Liver (tissue), 3 donors: ENCODE results near the gene PNN.

Source experiments
- HNF4G ChIP-seq: IDR thresholded peaks from 2 replicates; pipeline ENCODE4 v1.6.1; 2016; ENCODE audit warnings: antibody characterized with exemption
- JUND ChIP-seq, 2 donors: IDR thresholded peaks; 2 replicates each; pipeline ENCODE4 v1.6.1; 2016; ENCODE audit warnings: antibody characterized with exemption in 2 of 2
- REST ChIP-seq: IDR thresholded peaks from 2 replicates; pipeline ENCODE4 v1.6.1; 2016; ENCODE audit warnings: antibody characterized with exemption, mild to moderate bottlenecking
- RXRA ChIP-seq, 2 donors: IDR thresholded peaks; 2 replicates each; pipeline ENCODE4 v1.6.1; 2017 to 2018; ENCODE audit warnings: antibody characterized with exemption in 2 of 2, mild to moderate bottlenecking in 1 of 2
- TAF1 ChIP-seq: conservative IDR thresholded peaks from 2 replicates; pipeline ENCODE4 v1.6.1; 2016; ENCODE audit warnings: antibody characterized with exemption, mild to moderate bottlenecking
- YY1 ChIP-seq: IDR thresholded peaks from 2 replicates; pipeline ENCODE4 v1.6.1; 2016; ENCODE audit warnings: antibody characterized with exemption, mild to moderate bottlenecking
- TF ChIP-seq, protein P1 (sequence below): fragments of 150-350 bp; IDR thresholded peaks from 2 replicates; pipeline ENCODE4 v1.5.1; 2017; ENCODE audit warnings: improper control_type of control experiment, low read depth, low read length; ENCODE audit not compliant: missing input control
- TF ChIP-seq, protein P2 (sequence below): IDR thresholded peaks from 2 replicates; pipeline ENCODE4 v1.6.1; 2016; ENCODE audit warnings: antibody characterized with exemption
- TF ChIP-seq, protein P3 (sequence below): IDR thresholded peaks from 2 replicates; pipeline ENCODE4 v1.6.1; 2016; ENCODE audit warnings: antibody characterized with exemption
- donor health status: healthy.
- donor health status: healthy.

- TF ChIP-seq YY1, result no peak
- TF ChIP-seq, protein P1, sequence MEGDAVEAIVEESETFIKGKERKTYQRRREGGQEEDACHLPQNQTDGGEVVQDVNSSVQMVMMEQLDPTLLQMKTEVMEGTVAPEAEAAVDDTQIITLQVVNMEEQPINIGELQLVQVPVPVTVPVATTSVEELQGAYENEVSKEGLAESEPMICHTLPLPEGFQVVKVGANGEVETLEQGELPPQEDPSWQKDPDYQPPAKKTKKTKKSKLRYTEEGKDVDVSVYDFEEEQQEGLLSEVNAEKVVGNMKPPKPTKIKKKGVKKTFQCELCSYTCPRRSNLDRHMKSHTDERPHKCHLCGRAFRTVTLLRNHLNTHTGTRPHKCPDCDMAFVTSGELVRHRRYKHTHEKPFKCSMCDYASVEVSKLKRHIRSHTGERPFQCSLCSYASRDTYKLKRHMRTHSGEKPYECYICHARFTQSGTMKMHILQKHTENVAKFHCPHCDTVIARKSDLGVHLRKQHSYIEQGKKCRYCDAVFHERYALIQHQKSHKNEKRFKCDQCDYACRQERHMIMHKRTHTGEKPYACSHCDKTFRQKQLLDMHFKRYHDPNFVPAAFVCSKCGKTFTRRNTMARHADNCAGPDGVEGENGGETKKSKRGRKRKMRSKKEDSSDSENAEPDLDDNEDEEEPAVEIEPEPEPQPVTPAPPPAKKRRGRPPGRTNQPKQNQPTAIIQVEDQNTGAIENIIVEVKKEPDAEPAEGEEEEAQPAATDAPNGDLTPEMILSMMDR, result no peak
- TF ChIP-seq, protein P2, sequence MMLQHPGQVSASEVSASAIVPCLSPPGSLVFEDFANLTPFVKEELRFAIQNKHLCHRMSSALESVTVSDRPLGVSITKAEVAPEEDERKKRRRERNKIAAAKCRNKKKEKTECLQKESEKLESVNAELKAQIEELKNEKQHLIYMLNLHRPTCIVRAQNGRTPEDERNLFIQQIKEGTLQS, result no peak
- TF ChIP-seq, protein P3, sequence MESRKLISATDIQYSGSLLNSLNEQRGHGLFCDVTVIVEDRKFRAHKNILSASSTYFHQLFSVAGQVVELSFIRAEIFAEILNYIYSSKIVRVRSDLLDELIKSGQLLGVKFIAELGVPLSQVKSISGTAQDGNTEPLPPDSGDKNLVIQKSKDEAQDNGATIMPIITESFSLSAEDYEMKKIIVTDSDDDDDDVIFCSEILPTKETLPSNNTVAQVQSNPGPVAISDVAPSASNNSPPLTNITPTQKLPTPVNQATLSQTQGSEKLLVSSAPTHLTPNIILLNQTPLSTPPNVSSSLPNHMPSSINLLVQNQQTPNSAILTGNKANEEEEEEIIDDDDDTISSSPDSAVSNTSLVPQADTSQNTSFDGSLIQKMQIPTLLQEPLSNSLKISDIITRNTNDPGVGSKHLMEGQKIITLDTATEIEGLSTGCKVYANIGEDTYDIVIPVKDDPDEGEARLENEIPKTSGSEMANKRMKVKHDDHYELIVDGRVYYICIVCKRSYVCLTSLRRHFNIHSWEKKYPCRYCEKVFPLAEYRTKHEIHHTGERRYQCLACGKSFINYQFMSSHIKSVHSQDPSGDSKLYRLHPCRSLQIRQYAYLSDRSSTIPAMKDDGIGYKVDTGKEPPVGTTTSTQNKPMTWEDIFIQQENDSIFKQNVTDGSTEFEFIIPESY, result no peak
- no peak for TF ChIP-seq HNF4G
- TF ChIP-seq REST, result no peak
- no peak for TF ChIP-seq JUND (IDR thresholded peaks at IDR 0.05)
- no peak for TF ChIP-seq TAF1
- TF ChIP-seq RXRA (IDR thresholded peaks at IDR 0.05), result no peak
These were observed 1.9 kb upstream of the PNN start for GRCh38 chr14:39173198-39173597.
